Measurements from ENCODE around the gene AWAT2.

DNA sequence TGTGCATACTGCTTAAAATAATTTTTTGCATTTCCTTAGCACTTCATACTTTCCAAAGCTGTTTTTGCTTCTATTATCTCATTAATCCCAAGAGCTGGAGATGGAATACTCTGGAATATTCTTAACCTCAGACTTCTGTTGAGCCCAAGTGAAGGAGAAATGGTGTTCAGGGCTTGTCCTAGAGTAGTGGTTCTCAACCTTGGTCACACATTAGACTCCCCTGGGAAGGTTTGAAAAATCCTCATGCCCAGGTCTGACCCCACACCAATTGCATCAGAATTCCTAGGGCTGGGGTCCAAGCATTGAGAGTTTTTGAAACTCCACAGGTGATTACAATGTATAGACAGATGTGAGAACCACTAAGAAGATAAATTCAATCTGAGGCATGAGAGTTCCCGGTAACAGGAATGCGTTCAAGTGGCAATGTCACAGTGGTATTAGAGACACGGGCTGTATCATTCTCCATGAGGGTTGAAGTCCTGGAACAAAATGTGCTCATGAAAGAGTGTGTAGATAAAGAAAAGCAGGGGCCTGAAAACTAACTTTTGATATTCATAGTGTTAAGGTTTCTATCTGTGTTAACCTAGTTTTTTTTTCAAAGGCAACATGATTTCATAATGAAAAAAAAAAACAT, 47.9 kb downstream of the AWAT2 start:
- TF ChIP-seq, protein P1, sequence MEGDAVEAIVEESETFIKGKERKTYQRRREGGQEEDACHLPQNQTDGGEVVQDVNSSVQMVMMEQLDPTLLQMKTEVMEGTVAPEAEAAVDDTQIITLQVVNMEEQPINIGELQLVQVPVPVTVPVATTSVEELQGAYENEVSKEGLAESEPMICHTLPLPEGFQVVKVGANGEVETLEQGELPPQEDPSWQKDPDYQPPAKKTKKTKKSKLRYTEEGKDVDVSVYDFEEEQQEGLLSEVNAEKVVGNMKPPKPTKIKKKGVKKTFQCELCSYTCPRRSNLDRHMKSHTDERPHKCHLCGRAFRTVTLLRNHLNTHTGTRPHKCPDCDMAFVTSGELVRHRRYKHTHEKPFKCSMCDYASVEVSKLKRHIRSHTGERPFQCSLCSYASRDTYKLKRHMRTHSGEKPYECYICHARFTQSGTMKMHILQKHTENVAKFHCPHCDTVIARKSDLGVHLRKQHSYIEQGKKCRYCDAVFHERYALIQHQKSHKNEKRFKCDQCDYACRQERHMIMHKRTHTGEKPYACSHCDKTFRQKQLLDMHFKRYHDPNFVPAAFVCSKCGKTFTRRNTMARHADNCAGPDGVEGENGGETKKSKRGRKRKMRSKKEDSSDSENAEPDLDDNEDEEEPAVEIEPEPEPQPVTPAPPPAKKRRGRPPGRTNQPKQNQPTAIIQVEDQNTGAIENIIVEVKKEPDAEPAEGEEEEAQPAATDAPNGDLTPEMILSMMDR (IDR thresholded peaks at IDR 0.05) = no peak
- no peak for TF ChIP-seq POLR2A (IDR thresholded peaks at IDR 0.05)
